GM21717 (cell line): ENCODE measurements around the gene JAML.

ENCODE experiments used
- ATAC-seq: cut with Tn5 transposase; IDR thresholded peaks from one replicate; pipeline ENCODE4 v1.9.1; 2021; ENCODE audit warnings: mild to moderate bottlenecking, moderate library complexity; ENCODE audit not compliant: unreplicated experiment

The JAML gene

GRCh38 chr11:118170231-118170630 is 54.6 kb downstream of the JAML start:
- no peak for ATAC-seq

GRCh38 chr11:118169300-118170140 is 55.3 kb downstream of the JAML start:
- ATAC-seq: no peak

GRCh38 chr11:118168751-118169150 is 56.1 kb downstream of the JAML start:
- ATAC-seq: no peak

- ATAC-seq: no peak
These were observed 56.5 kb downstream of the JAML start for GRCh38 chr11:118168316-118168715.

GRCh38 chr11:118167906-118168305 is 56.9 kb downstream of the JAML start:
- no peak for ATAC-seq

- ATAC-seq: no peak
These were observed 57.6 kb downstream of the JAML start for GRCh38 chr11:118167253-118167652.

GRCh38 chr11:118166641-118167040 is 58.2 kb downstream of the JAML start:
- ATAC-seq: no peak

GRCh38 chr11:118164885-118165284 is 59.9 kb downstream of the JAML start:
- no peak for ATAC-seq

- ATAC-seq: no peak
These were observed 61.3 kb downstream of the JAML start for GRCh38 chr11:118163494-118163893.

GRCh38 chr11:118162846-118163245 is 62.0 kb downstream of the JAML start:
- ATAC-seq: no peak

- no peak for ATAC-seq
These were observed 63.0 kb downstream of the JAML start for GRCh38 chr11:118161786-118162185.

GRCh38 chr11:118157186-118157895 is 67.5 kb downstream of the JAML start:
- no peak for ATAC-seq

GRCh38 chr11:118156531-118157185 is 68.2 kb downstream of the JAML start:
- ATAC-seq: no peak

GRCh38 chr11:118155776-118156530 is 68.9 kb downstream of the JAML start:
- no peak for ATAC-seq

GRCh38 chr11:118154641-118155040 is 70.2 kb downstream of the JAML start:
- ATAC-seq: no peak

- ATAC-seq: no peak
These were observed 70.8 kb downstream of the JAML start for GRCh38 chr11:118153976-118154375.

GRCh38 chr11:118153516-118153915 is 71.3 kb downstream of the JAML start:
- no peak for ATAC-seq

GRCh38 chr11:118152552-118153471 is 72.0 kb downstream of the JAML start, which contains the start of gene SCN4B:
SCN4B (minus strand) TSS chr11:118152823; CDS start chr11:118152673, 150 bp downstream.
- no peak for ATAC-seq

GRCh38 chr11:118152020-118152551 is 72.7 kb downstream of the JAML start:
- ATAC-seq: no peak

- no peak for ATAC-seq
These were observed 73.4 kb downstream of the JAML start for GRCh38 chr11:118151431-118151830.
